KBM-7 (cell line): Measurements from ENCODE around the gene NR5A1.

ENCODE experiments used
- DNase-seq: peaks from one replicate; pipeline ENCODE4 v3.0.0-alpha.2; 2015
- in situ Hi-C: fragments of 300-500 bp; cut with MboI; formaldehyde crosslinking; loops from 2 replicates; pipeline ENCODE4 v1.14.3; 2020; ENCODE audit warnings: low sequenced_read_pairs, low pct_unique_long_range_greater_than_20kb, mixed read lengths

The NR5A1 gene

GRCh38 chr9:124471761-124472160 is 35.4 kb downstream of the NR5A1 start:
- in situ Hi-C loops = no loop called here
- no peak for DNase-seq

- in situ Hi-C loops = no loop called here
- DNase-seq = no peak
Observed at GRCh38 chr9:124470726-124471125, 36.5 kb downstream of the NR5A1 start.

GRCh38 chr9:124470306-124470705 is 36.9 kb downstream of the NR5A1 start:
- in situ Hi-C loops = no loop called here
- no peak for DNase-seq

GRCh38 chr9:124469011-124469832 is 38.0 kb downstream of the NR5A1 start:
- in situ Hi-C loops = no loop called here
- no peak for DNase-seq

- DNase-seq = peak; percentile 14
Observed at GRCh38 chr9:124468061-124468740, 39.0 kb downstream of the NR5A1 start.

GRCh38 chr9:124467410-124468060 is 39.7 kb downstream of the NR5A1 start:
- DNase-seq = no peak
- in situ Hi-C loops = no loop called here

More at GRCh38 chr9:124468061-124468740, 39.0 kb downstream of the NR5A1 start:
- in situ Hi-C loops = no loop called here

- in situ Hi-C loops = no loop called here
- DNase-seq = no peak
Observed at GRCh38 chr9:124465736-124466135, 41.5 kb downstream of the NR5A1 start.

- in situ Hi-C loops = no loop called here
- DNase-seq = no peak
Observed at GRCh38 chr9:124462739-124463138, 44.5 kb downstream of the NR5A1 start.

GRCh38 chr9:124458441-124458840 is 48.8 kb downstream of the NR5A1 start:
- no peak for DNase-seq
- in situ Hi-C loops = no loop called here

GRCh38 chr9:124457887-124458431 is 49.2 kb downstream of the NR5A1 start:
- in situ Hi-C loops = no loop called here
- no peak for DNase-seq

- no peak for DNase-seq
- in situ Hi-C loops = no loop called here
Observed at GRCh38 chr9:124457079-124457886, 49.9 kb downstream of the NR5A1 start.

GRCh38 chr9:124456341-124457078 is 50.7 kb downstream of the NR5A1 start:
- no peak for DNase-seq
- in situ Hi-C loops = no loop called here

GRCh38 chr9:124455820-124456219 is 51.4 kb downstream of the NR5A1 start:
- in situ Hi-C loops = no loop called here
- no peak for DNase-seq

GRCh38 chr9:124454791-124455443 is 52.3 kb downstream of the NR5A1 start:
- in situ Hi-C loops = no loop called here
- no peak for DNase-seq

- in situ Hi-C loops = no loop called here
- DNase-seq = no peak
Observed at GRCh38 chr9:124454296-124454695, 52.9 kb downstream of the NR5A1 start.

GRCh38 chr9:124453586-124454191 is 53.5 kb downstream of the NR5A1 start:
- in situ Hi-C loops = no loop called here
- peak; percentile 16 for DNase-seq

GRCh38 chr9:124452841-124453585 is 54.2 kb downstream of the NR5A1 start:
- in situ Hi-C loops = no loop called here

More at GRCh38 chr9:124452841-124453585, 54.2 kb downstream of the NR5A1 start:
- no peak for DNase-seq
